ENCODE data around the gene BACE1-AS.

BACE1-AS gene

DNA sequence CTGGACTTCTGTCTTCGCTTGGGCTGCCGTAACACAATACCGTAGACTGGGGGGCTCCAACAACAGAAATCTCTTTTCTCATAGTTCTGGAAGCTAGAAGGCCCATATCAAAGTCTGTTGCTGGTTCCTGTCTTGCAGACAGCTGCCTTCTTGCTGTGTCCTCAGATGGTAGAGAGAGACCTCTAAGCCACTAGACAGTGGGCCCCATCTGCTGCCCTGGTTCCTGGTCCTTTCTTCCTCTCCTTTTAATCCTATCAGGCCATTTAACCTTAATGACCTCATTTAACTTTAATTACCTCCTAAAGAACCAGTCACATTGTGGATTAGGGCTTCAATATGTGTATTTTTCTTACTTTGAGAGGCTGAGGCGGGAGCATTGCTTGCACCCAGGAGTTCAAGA is 45.9 kb downstream of the BACE1-AS start:
- TF ChIP-seq, protein P1, sequence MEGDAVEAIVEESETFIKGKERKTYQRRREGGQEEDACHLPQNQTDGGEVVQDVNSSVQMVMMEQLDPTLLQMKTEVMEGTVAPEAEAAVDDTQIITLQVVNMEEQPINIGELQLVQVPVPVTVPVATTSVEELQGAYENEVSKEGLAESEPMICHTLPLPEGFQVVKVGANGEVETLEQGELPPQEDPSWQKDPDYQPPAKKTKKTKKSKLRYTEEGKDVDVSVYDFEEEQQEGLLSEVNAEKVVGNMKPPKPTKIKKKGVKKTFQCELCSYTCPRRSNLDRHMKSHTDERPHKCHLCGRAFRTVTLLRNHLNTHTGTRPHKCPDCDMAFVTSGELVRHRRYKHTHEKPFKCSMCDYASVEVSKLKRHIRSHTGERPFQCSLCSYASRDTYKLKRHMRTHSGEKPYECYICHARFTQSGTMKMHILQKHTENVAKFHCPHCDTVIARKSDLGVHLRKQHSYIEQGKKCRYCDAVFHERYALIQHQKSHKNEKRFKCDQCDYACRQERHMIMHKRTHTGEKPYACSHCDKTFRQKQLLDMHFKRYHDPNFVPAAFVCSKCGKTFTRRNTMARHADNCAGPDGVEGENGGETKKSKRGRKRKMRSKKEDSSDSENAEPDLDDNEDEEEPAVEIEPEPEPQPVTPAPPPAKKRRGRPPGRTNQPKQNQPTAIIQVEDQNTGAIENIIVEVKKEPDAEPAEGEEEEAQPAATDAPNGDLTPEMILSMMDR (IDR thresholded peaks at IDR 0.05) = no peak
- H3K4me3 ChIP-seq = no peak overlapping the region
- H3K27me3 ChIP-seq = no peaks in the 10 kb centered on the region
- DNase-seq = no peak
- intact Hi-C loops (cut with DNase I; ENCODE audit: low total_unique reads) = no loop called here
- H3K9me3 ChIP-seq = no peaks in the 10 kb centered on the region
- no peak overlapping the region for H3K27ac ChIP-seq
- H3K36me3 ChIP-seq = peaks cover 10 to 69% (median 40%) of the 10 kb centered on the region in 3 donors
- no peaks in the 10 kb centered on the region for H3K4me1 ChIP-seq

All from tibial artery (tissue), 4 donors.